GM12891 (cell line): ENCODE results near the gene PGD.

Experiments used
- PAX5 ChIP-seq: IDR thresholded peaks from 2 replicates; pipeline ENCODE4 v1.6.1; 2011; ENCODE audit warnings: low read length, moderate library complexity, mild to moderate bottlenecking; ENCODE audit not compliant: insufficient read depth, severe bottlenecking
- POLR2A ChIP-seq: IDR thresholded peaks from 2 replicates; pipeline ENCODE4 v1.6.1; 2011; ENCODE audit warnings: low read depth, low read length, control low read depth
- POLR2AphosphoS5 ChIP-seq: IDR thresholded peaks from 2 replicates; pipeline ENCODE4 v1.6.1; 2011; ENCODE audit warnings: low read depth, low read length, control low read depth
- TAF1 ChIP-seq: IDR thresholded peaks from 2 replicates; pipeline ENCODE4 v1.6.1; 2011; ENCODE audit warnings: low read depth, low read length, control low read depth

- TF ChIP-seq POLR2AphosphoS5 (no peak), POLR2A (no peak), TAF1 (no peak), PAX5 (no peak)
Observed at GRCh38 chr1:10353282-10353681, 45.6 kb upstream of the PGD start.
